Measurements from ENCODE around the gene SAT2.

The SAT2 gene

DNA sequence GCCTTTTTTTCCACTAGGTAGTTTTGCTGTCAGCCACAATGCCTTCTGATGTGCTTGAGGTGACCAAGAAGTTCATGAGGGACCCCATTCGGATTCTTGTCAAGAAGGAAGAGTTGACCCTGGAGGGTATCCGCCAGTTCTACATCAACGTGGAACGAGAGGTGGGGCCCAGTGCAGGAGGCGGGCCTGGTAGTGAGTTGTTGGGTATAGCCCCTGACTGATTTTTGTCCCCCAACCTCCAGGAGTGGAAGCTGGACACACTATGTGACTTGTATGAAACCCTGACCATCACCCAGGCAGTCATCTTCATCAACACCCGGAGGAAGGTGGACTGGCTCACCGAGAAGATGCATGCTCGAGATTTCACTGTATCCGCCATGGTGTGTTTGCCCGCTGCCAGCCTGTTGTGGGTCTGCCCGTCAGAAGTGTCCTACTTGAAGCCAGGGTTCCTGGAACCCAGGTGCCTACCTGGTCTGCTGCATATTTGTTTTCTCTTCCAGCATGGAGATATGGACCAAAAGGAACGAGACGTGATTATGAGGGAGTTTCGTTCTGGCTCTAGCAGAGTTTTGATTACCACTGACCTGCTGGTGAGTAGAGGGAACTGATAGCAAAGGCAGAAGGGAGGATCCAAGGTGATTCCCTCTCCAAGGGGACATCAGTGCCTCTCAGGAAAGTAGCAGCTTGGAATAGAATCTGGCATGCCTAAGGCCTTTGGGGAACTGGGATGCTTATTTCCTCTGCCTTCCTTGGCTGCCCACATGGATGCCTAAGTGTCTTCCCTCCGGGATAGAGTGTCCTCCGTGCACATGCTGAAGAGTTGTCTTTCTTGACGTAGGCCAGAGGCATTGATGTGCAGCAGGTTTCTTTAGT is 50.1 kb downstream of the SAT2 start:
- Mint-ChIP-seq H3K27ac (peak overlapping the region; percentile 89), H3K4me1 (peaks cover 81% of the 10 kb centered on the region), H3K36me3 (ENCODE audit: low read depth) (peaks cover 72% of the 10 kb centered on the region), H3K4me3 (no peak overlapping the region), H3K27me3 (ENCODE audit: low read depth, poor library complexity) (no peaks in the 10 kb centered on the region), H3K9me3 (no peaks in the 10 kb centered on the region)
- TF ChIP-seq CTCF (IDR thresholded peaks at IDR 0.05): no peak
- DNase-seq: no peak

DNA sequence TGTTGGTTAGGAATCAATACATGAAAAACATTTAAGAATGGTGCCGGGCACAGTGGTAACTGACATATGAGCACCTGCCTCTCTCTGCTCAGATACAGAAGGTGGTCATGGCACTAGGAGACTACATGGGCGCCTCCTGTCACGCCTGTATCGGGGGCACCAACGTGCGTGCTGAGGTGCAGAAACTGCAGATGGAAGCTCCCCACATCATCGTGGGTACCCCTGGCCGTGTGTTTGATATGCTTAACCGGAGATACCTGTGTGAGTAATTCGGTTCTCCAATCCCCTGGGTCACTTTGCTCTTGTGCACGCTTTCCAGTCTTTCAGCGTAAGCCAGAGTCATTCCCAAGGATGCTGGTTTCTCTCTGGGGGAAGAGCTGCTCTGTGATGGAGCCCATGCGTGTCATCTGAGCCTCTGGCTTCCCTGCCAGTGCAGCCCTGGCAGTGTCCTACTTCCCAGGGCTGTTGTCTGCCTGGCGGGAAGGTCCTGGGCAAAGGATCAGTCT is 51.1 kb downstream of the SAT2 start:
- H3K27ac Mint-ChIP-seq: peak overlapping the region; percentile 89
- peak overlapping the region; percentile 97 for H3K4me3 Mint-ChIP-seq
- no peak for TF ChIP-seq CTCF (IDR thresholded peaks at IDR 0.05)
- DNase-seq: no peak
- no peaks in the 10 kb centered on the region for H3K27me3 Mint-ChIP-seq (ENCODE audit: low read depth, poor library complexity)
- peaks cover 68% of the 10 kb centered on the region for H3K36me3 Mint-ChIP-seq (ENCODE audit: low read depth)
- H3K9me3 Mint-ChIP-seq: no peaks in the 10 kb centered on the region
- peaks cover 80% of the 10 kb centered on the region for H3K4me1 Mint-ChIP-seq
